CD4-positive, CD25-positive, alpha-beta regulatory T cell (primary cell): ENCODE data around the gene TRIOBP. TPM values are rescaled to one million over a fixed set of nuclear protein-coding genes. Genes with fewer than 3 reads are reported as not detected.
A peak's percentile ranks its signal among the peaks of the same experiment; 100 is the strongest.

ENCODE experiments used
- ATAC-seq, 2 donors: fragments of 150-1000 bp; cut with Tn5 transposase; one replicate each; pipeline ENCODE4 v1.10.0; 2021; ENCODE audit warnings: low read depth in 2 of 2, moderate number of reproducible peaks in 2 of 2, moderate library complexity in 1 of 2
- DNase-seq, 3 donors: peaks; one replicate each; pipeline versions ENCODE4 v3.0.0 to v3.0.0-alpha.2; 2012 to 2022; ENCODE audit warnings: mixed read lengths in 1 of 3
- H3K27ac ChIP-seq: one replicate; pipeline ENCODE4 v1.7.0; 2013; ENCODE audit warnings: mild to moderate bottlenecking, low read length; ENCODE audit not compliant: insufficient read depth, poor library complexity, severe bottlenecking
- H3K27me3 ChIP-seq: one replicate; pipeline ENCODE4 v1.7.0; 2013; ENCODE audit warnings: low read length; ENCODE audit not compliant: control insufficient read depth, insufficient read depth
- H3K36me3 ChIP-seq: one replicate; pipeline ENCODE4 v1.7.0; 2013; ENCODE audit warnings: mild to moderate bottlenecking, low read length, moderate library complexity; ENCODE audit not compliant: control insufficient read depth, insufficient read depth
- H3K4me1 ChIP-seq: 2 replicates; pipeline ENCODE4 v1.7.0; 2013; ENCODE audit warnings: mild to moderate bottlenecking, low read length; ENCODE audit not compliant: insufficient read depth, control insufficient read depth, poor library complexity, severe bottlenecking
- H3K4me3 ChIP-seq: one replicate; pipeline ENCODE4 v1.7.0; 2013; ENCODE audit warnings: low read depth, mild to moderate bottlenecking, low read length, moderate library complexity
- H3K9me3 ChIP-seq, 2 experiments: 1 replicate in 1 of 2; 2 replicates in 1 of 2; pipeline ENCODE4 v1.7.0; 2013; ENCODE audit warnings: low read length in 2 of 2, mild to moderate bottlenecking in 1 of 2, moderate library complexity in 1 of 2; ENCODE audit not compliant: control insufficient read depth in 2 of 2
- H3K27ac Mint-ChIP-seq, 3 donors: one replicate each; pipeline ENCODE4 v1.8.0; 2020 to 2022; ENCODE audit warnings: mild to moderate bottlenecking in 3 of 3, mixed read lengths in 3 of 3, moderate library complexity in 2 of 3
- H3K27me3 Mint-ChIP-seq: one replicate; pipeline ENCODE4 v1.8.0; 2022; ENCODE audit warnings: mild to moderate bottlenecking, mixed read lengths
- H3K36me3 Mint-ChIP-seq: one replicate; pipeline ENCODE4 v1.8.0; 2020; ENCODE audit warnings: mixed read lengths
- H3K4me1 Mint-ChIP-seq, 4 donors: one replicate each; pipeline ENCODE4 v1.8.0; 2020 to 2022; ENCODE audit warnings: mixed read lengths in 4 of 4, mild to moderate bottlenecking in 1 of 4
- H3K4me3 Mint-ChIP-seq, 4 donors: one replicate each; pipeline ENCODE4 v1.8.0; 2020 to 2022; ENCODE audit warnings: mild to moderate bottlenecking in 4 of 4, mixed read lengths in 4 of 4, moderate library complexity in 3 of 4
- H3K9me3 Mint-ChIP-seq, 7 donors: one replicate each; pipeline ENCODE4 v1.8.0; 2020 to 2022; ENCODE audit warnings: mixed read lengths in 7 of 7, mild to moderate bottlenecking in 3 of 7, moderate library complexity in 2 of 7
- polyA plus RNA-seq, 4 donors: library from polyadenylated mRNA; unstranded; fragments of 300-500 nt; fragmentation: Illumina TruSeq; gene quantifications; one replicate each; pipeline ENCODE4 v1.2.3, GENCODE V29; 2021
- total RNA-seq: library from RNA; stranded (reverse); gene quantifications from one replicate; pipeline ENCODE4 v1.2.3, GENCODE V29; 2022

TRIOBP gene
- total and polyA plus RNA-seq, 5 donors from 2014 or later, result 10.9 to 24.8 (median 14.0) TPM

GRCh38 chr22:37703906-37704305 lies 7.1 kb downstream of the TRIOBP start:
- Mint-ChIP-seq H3K36me3 (peaks cover 20% of the 10 kb centered on the region), H3K27ac (no peak overlapping the region), H3K9me3 (no peaks in the 10 kb centered on the region), H3K4me1 (no peaks in the 10 kb centered on the region), H3K27me3 (no peaks in the 10 kb centered on the region), H3K4me3 (no peak overlapping the region)
- no peaks in the 10 kb centered on the region for H3K36me3 ChIP-seq
- ATAC-seq (no peak), DNase-seq (no peak)
- no peak overlapping the region for H3K27ac ChIP-seq
- H3K4me1 ChIP-seq, result no peaks in the 10 kb centered on the region
- H3K4me3 ChIP-seq, result no peak overlapping the region
- no peaks in the 10 kb centered on the region for H3K27me3 ChIP-seq
- H3K9me3 ChIP-seq, result no peaks in the 10 kb centered on the region

- no peak for ATAC-seq
- no peaks in the 10 kb centered on the region for H3K27me3 Mint-ChIP-seq
Observed at GRCh38 chr22:37704645-37705044, 7.8 kb downstream of the TRIOBP start.

GRCh38 chr22:37705205-37705604 lies 8.4 kb downstream of the TRIOBP start:
- DNase-seq (no peak), ATAC-seq (no peak)
- H3K27me3 Mint-ChIP-seq, result no peaks in the 10 kb centered on the region

More at GRCh38 chr22:37704645-37705044, 7.8 kb downstream of the TRIOBP start:
- no peaks in the 10 kb centered on the region for H3K27me3 ChIP-seq
- Mint-ChIP-seq H3K9me3 (no peaks in the 10 kb centered on the region), H3K4me3 (no peak overlapping the region), H3K4me1 (no peaks in the 10 kb centered on the region), H3K36me3 (peaks cover 21% of the 10 kb centered on the region), H3K27ac (peak overlapping the region in 1 of 3 donors; percentile 5)
- H3K36me3 ChIP-seq, result no peaks in the 10 kb centered on the region
- H3K4me1 ChIP-seq, result no peaks in the 10 kb centered on the region
- H3K4me3 ChIP-seq, result no peak overlapping the region
- no peak for DNase-seq
- no peak overlapping the region for H3K27ac ChIP-seq
- H3K9me3 ChIP-seq, result no peaks in the 10 kb centered on the region

GRCh38 chr22:37708580-37709444 lies 12.0 kb downstream of the TRIOBP start:
- H3K4me3 Mint-ChIP-seq, result no peak overlapping the region
- no peaks in the 10 kb centered on the region for H3K9me3 Mint-ChIP-seq
- Histone ChIP-seq H3K27ac (no peak overlapping the region), H3K4me3 (no peak overlapping the region), H3K9me3 (no peaks in the 10 kb centered on the region), H3K4me1 (no peaks in the 10 kb centered on the region), H3K36me3 (no peaks in the 10 kb centered on the region), H3K27me3 (no peaks in the 10 kb centered on the region)
- peak overlapping the region in 1 of 3 donors; percentile 46 for H3K27ac Mint-ChIP-seq
- H3K27me3 Mint-ChIP-seq, result no peaks in the 10 kb centered on the region
- peaks cover 18% of the 10 kb centered on the region for H3K36me3 Mint-ChIP-seq
- H3K4me1 Mint-ChIP-seq, result peaks cover 0 to 3% (median 0%) of the 10 kb centered on the region in 4 donors
- ATAC-seq (no peak), DNase-seq (no peak)

More at GRCh38 chr22:37705205-37705604, 8.4 kb downstream of the TRIOBP start:
- Histone ChIP-seq H3K9me3 (no peaks in the 10 kb centered on the region), H3K4me1 (no peaks in the 10 kb centered on the region), H3K27ac (no peak overlapping the region), H3K27me3 (no peaks in the 10 kb centered on the region), H3K36me3 (no peaks in the 10 kb centered on the region), H3K4me3 (no peak overlapping the region)
- H3K4me3 Mint-ChIP-seq, result no peak overlapping the region
- peaks cover 24% of the 10 kb centered on the region for H3K36me3 Mint-ChIP-seq
- H3K27ac Mint-ChIP-seq, result peak overlapping the region in 1 of 3 donors; percentile 69
- peaks cover 0 to 3% (median 0%) of the 10 kb centered on the region in 4 donors for H3K4me1 Mint-ChIP-seq
- H3K9me3 Mint-ChIP-seq, result no peaks in the 10 kb centered on the region

- no peak overlapping the region for H3K4me3 ChIP-seq
- Mint-ChIP-seq H3K36me3 (peaks cover 16% of the 10 kb centered on the region), H3K4me3 (no peak overlapping the region), H3K27ac (no peak overlapping the region), H3K9me3 (no peaks in the 10 kb centered on the region), H3K4me1 (peaks cover 0 to 3% (median 0%) of the 10 kb centered on the region in 4 donors), H3K27me3 (no peaks in the 10 kb centered on the region)
- ATAC-seq, result no peak
- no peaks in the 10 kb centered on the region for H3K4me1 ChIP-seq
- H3K36me3 ChIP-seq, result no peaks in the 10 kb centered on the region
- no peaks in the 10 kb centered on the region for H3K9me3 ChIP-seq
- H3K27me3 ChIP-seq, result no peaks in the 10 kb centered on the region
- no peak overlapping the region for H3K27ac ChIP-seq
- DNase-seq, result no peak
Observed at GRCh38 chr22:37709445-37709765, 12.6 kb downstream of the TRIOBP start.

- ATAC-seq (no peak), DNase-seq (no peak)
- Mint-ChIP-seq H3K27ac (no peak overlapping the region), H3K36me3 (peaks cover 12% of the 10 kb centered on the region), H3K9me3 (no peaks in the 10 kb centered on the region), H3K4me1 (peaks cover 0 to 3% (median 0%) of the 10 kb centered on the region in 4 donors), H3K27me3 (no peaks in the 10 kb centered on the region), H3K4me3 (no peak overlapping the region)
- H3K4me3 ChIP-seq, result no peak overlapping the region
- no peaks in the 10 kb centered on the region for H3K9me3 ChIP-seq
- H3K4me1 ChIP-seq, result no peaks in the 10 kb centered on the region
- H3K27me3 ChIP-seq, result no peaks in the 10 kb centered on the region
- no peak overlapping the region for H3K27ac ChIP-seq
- no peaks in the 10 kb centered on the region for H3K36me3 ChIP-seq
Observed at GRCh38 chr22:37710675-37711074, 13.8 kb downstream of the TRIOBP start.

- Histone ChIP-seq H3K27ac (no peak overlapping the region), H3K27me3 (no peaks in the 10 kb centered on the region), H3K4me1 (no peaks in the 10 kb centered on the region), H3K9me3 (no peaks in the 10 kb centered on the region), H3K36me3 (no peaks in the 10 kb centered on the region), H3K4me3 (no peak overlapping the region)
- DNase-seq (no peak), ATAC-seq (no peak)
- H3K4me3 Mint-ChIP-seq, result no peak overlapping the region
- peaks cover 5% of the 10 kb centered on the region for H3K36me3 Mint-ChIP-seq
- H3K4me1 Mint-ChIP-seq, result peaks cover 0 to 3% (median 0%) of the 10 kb centered on the region in 4 donors
- H3K27me3 Mint-ChIP-seq, result no peaks in the 10 kb centered on the region
- no peak overlapping the region for H3K27ac Mint-ChIP-seq
- no peaks in the 10 kb centered on the region for H3K9me3 Mint-ChIP-seq
Observed at GRCh38 chr22:37711490-37711889, 14.6 kb downstream of the TRIOBP start.

GRCh38 chr22:37713761-37714160 lies 16.9 kb downstream of the TRIOBP start:
- no peaks in the 10 kb centered on the region for H3K27me3 Mint-ChIP-seq
- no peak for DNase-seq
- Histone ChIP-seq H3K9me3 (no peaks in the 10 kb centered on the region), H3K36me3 (no peaks in the 10 kb centered on the region), H3K27me3 (no peaks in the 10 kb centered on the region), H3K4me1 (no peaks in the 10 kb centered on the region), H3K4me3 (no peak overlapping the region), H3K27ac (no peak overlapping the region)
- H3K9me3 Mint-ChIP-seq, result no peaks in the 10 kb centered on the region
- peaks cover 0 to 3% (median 0%) of the 10 kb centered on the region in 4 donors for H3K4me1 Mint-ChIP-seq
- no peak overlapping the region for H3K4me3 Mint-ChIP-seq
- no peak for ATAC-seq
- no peak overlapping the region for H3K27ac Mint-ChIP-seq
- H3K36me3 Mint-ChIP-seq, result peaks cover 14% of the 10 kb centered on the region
